Vagina (tissue), 2 donors: ENCODE data around the gene FNBP1L. TPM values are rescaled to one million over a fixed set of nuclear protein-coding genes. Genes with fewer than 3 reads are reported as not detected.

Source experiments
- DNase-seq, 2 donors: peaks; one replicate each; pipeline ENCODE4 v3.0.0-alpha.2; 2017; ENCODE audit errors: extremely low spot score in 2 of 2
- H3K27ac ChIP-seq: fragments of 200-600 bp; sonication (generic); one replicate; pipeline ENCODE4 v1.5.1; 2019
- H3K27me3 ChIP-seq: fragments of 200-600 bp; sonication (generic); one replicate; pipeline ENCODE4 v1.5.1; 2019
- H3K36me3 ChIP-seq, 2 donors: fragments of 200-600 bp; sonication (generic); one replicate each; pipeline ENCODE4 v1.5.1; 2017 to 2019
- H3K4me1 ChIP-seq: fragments of 200-600 bp; sonication (generic); one replicate; pipeline ENCODE4 v1.5.1; 2019
- H3K4me3 ChIP-seq, 2 donors: fragments of 200-600 bp; sonication (generic); 1 replicate in 1 of 2; 2 replicates in 1 of 2; pipeline ENCODE4 v1.5.1; 2016 to 2019
- H3K9me3 ChIP-seq: fragments of 200-600 bp; sonication (generic); one replicate; pipeline ENCODE4 v1.5.1; 2019
- POLR2A ChIP-seq, 2 donors: fragments of 450-650 bp; IDR thresholded peaks; one replicate each; pipeline ENCODE4 v1.6.1; 2017; ENCODE audit warnings: antibody characterized with exemption in 2 of 2, mild to moderate bottlenecking in 2 of 2, moderate library complexity in 2 of 2
- POLR2AphosphoS5 ChIP-seq, 2 donors: sonication (generic); formaldehyde crosslinking; IDR thresholded peaks; one replicate each; pipeline ENCODE4 v1.9.0; 2017; ENCODE audit warnings: antibody characterized with exemption in 2 of 2, mild to moderate bottlenecking in 2 of 2, low read depth in 1 of 2; ENCODE audit not compliant: insufficient read depth in 1 of 2
- intact Hi-C: fragments of 100-400 bp; cut with DNase I; formaldehyde crosslinking; loops from one replicate; pipeline ENCODE4 v1.15.1; 2023
- total RNA-seq: library from RNA; depleted of rRNA; stranded (reverse); fragments of >200 nt; gene quantifications from one replicate; pipeline ENCODE4 v1.2.3, GENCODE V29; 2016
- TF ChIP-seq, protein P1 (sequence below), 3 experiments: fragments of 450-650 bp in 2 of 3; fragments of 200-600 bp in 1 of 3; sonication (generic) in 1 of 3; IDR thresholded peaks; one replicate each; pipeline ENCODE4 v1.5.1; 2017 to 2019; ENCODE audit warnings: antibody characterized with exemption in 3 of 3, mild to moderate bottlenecking in 2 of 3, moderate library complexity in 2 of 3

Gene FNBP1L
- total RNA-seq, 1 donor from 2014 or later = 16.9 TPM

- Histone ChIP-seq H3K4me1 (no peaks in the 10 kb centered on the region), H3K4me3 (no peak overlapping the region), H3K27ac (no peak overlapping the region), H3K36me3 (no peaks in the 10 kb centered on the region), H3K27me3 (no peaks in the 10 kb centered on the region), H3K9me3 (no peaks in the 10 kb centered on the region)
- DNase-seq = no peak
- TF ChIP-seq, protein P1, sequence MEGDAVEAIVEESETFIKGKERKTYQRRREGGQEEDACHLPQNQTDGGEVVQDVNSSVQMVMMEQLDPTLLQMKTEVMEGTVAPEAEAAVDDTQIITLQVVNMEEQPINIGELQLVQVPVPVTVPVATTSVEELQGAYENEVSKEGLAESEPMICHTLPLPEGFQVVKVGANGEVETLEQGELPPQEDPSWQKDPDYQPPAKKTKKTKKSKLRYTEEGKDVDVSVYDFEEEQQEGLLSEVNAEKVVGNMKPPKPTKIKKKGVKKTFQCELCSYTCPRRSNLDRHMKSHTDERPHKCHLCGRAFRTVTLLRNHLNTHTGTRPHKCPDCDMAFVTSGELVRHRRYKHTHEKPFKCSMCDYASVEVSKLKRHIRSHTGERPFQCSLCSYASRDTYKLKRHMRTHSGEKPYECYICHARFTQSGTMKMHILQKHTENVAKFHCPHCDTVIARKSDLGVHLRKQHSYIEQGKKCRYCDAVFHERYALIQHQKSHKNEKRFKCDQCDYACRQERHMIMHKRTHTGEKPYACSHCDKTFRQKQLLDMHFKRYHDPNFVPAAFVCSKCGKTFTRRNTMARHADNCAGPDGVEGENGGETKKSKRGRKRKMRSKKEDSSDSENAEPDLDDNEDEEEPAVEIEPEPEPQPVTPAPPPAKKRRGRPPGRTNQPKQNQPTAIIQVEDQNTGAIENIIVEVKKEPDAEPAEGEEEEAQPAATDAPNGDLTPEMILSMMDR (IDR thresholded peaks at IDR 0.05) = no peak
- TF ChIP-seq POLR2A (IDR thresholded peaks at IDR 0.05) (no peak), POLR2AphosphoS5 (IDR thresholded peaks at IDR 0.05; ENCODE audit: insufficient read depth in 1 of 2, low read depth in 1 of 2) (no peak)
- intact Hi-C loops = no loop called here
Observed at GRCh38 chr1:93483200-93483599, 35.3 kb downstream of the FNBP1L start.

GRCh38 chr1:93483606-93484005 is 35.7 kb downstream of the FNBP1L start:
- H3K4me3 ChIP-seq = no peak overlapping the region
- no peaks in the 10 kb centered on the region for H3K4me1 ChIP-seq
- no peaks in the 10 kb centered on the region for H3K36me3 ChIP-seq
- no peak overlapping the region for H3K27ac ChIP-seq
- H3K9me3 ChIP-seq = no peaks in the 10 kb centered on the region
- intact Hi-C loops = no loop called here
- no peak for DNase-seq
- no peaks in the 10 kb centered on the region for H3K27me3 ChIP-seq
- TF ChIP-seq, protein P1 (IDR thresholded peaks at IDR 0.05) = no peak
- TF ChIP-seq POLR2A (IDR thresholded peaks at IDR 0.05) (no peak), POLR2AphosphoS5 (IDR thresholded peaks at IDR 0.05; ENCODE audit: insufficient read depth in 1 of 2, low read depth in 1 of 2) (no peak)

GRCh38 chr1:93488207-93488606 is 40.3 kb downstream of the FNBP1L start:
- Histone ChIP-seq H3K36me3 (no peaks in the 10 kb centered on the region), H3K27me3 (no peaks in the 10 kb centered on the region), H3K4me3 (no peak overlapping the region), H3K9me3 (no peaks in the 10 kb centered on the region), H3K4me1 (peaks cover 7% of the 10 kb centered on the region), H3K27ac (no peak overlapping the region)
- DNase-seq = no peak
- intact Hi-C loops = no loop called here
- TF ChIP-seq, protein P1 (IDR thresholded peaks at IDR 0.05) = no peak
- TF ChIP-seq POLR2A (IDR thresholded peaks at IDR 0.05) (no peak), POLR2AphosphoS5 (IDR thresholded peaks at IDR 0.05; ENCODE audit: insufficient read depth in 1 of 2, low read depth in 1 of 2) (no peak)

DNA sequence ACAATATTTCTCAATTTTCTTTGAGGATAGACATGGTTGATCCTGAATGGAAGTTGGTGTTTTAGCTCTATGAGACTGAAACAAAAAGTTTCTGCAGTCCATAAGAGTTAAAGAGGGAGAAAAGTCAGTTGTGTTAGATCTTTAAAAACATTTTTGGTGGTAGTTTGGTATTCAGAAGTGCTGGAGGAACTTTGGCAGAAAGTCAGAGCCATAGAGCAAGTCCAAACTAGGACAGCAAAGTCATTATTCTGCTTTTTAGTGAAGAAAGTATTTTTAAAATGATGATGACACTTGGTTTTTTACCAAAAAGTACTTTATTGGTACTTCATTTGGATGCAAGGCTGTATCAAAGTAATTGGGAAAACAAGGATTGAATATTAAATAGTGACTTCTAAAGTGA is 41.8 kb downstream of the FNBP1L start:
- H3K4me3 ChIP-seq = no peak overlapping the region
- TF ChIP-seq, protein P1 (IDR thresholded peaks at IDR 0.05) = no peak
- TF ChIP-seq POLR2AphosphoS5 (IDR thresholded peaks at IDR 0.05; ENCODE audit: insufficient read depth in 1 of 2, low read depth in 1 of 2) (no peak), POLR2A (IDR thresholded peaks at IDR 0.05) (no peak)
- no peaks in the 10 kb centered on the region for H3K36me3 ChIP-seq
- intact Hi-C loops = no loop called here
- no peaks in the 10 kb centered on the region for H3K9me3 ChIP-seq
- no peak for DNase-seq
- peaks cover 7% of the 10 kb centered on the region for H3K4me1 ChIP-seq
- no peak overlapping the region for H3K27ac ChIP-seq
- no peaks in the 10 kb centered on the region for H3K27me3 ChIP-seq

DNA sequence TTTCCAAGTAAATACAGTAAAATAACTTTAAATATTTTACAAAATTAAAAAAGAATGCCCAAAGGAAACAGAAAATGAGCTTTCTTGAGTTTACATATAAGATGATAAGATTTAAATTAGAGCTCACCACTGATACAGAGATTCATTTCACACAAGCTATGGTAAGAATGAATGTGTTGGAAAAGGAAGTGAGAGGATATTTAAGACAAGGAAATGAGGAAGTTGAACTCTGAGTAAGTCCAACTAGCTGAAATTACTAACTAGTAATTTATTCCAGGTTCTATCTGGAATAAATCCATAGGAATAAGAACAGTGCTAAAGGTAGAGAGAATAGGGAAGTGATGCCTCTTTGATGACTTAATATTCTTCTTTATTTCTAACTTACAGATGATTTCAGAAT is 42.4 kb downstream of the FNBP1L start:
- no peak for TF ChIP-seq POLR2A (IDR thresholded peaks at IDR 0.05)
- TF ChIP-seq POLR2AphosphoS5 (IDR thresholded peaks at IDR 0.05; ENCODE audit: insufficient read depth in 1 of 2, low read depth in 1 of 2) = no peak
- TF ChIP-seq, protein P1 (IDR thresholded peaks at IDR 0.05) = no peak
- Histone ChIP-seq H3K27ac (no peak overlapping the region), H3K36me3 (no peaks in the 10 kb centered on the region), H3K27me3 (no peaks in the 10 kb centered on the region), H3K4me3 (no peak overlapping the region), H3K4me1 (peaks cover 7% of the 10 kb centered on the region), H3K9me3 (no peaks in the 10 kb centered on the region)
- intact Hi-C loops = no loop called here
- DNase-seq = no peak
